Measurements from ENCODE around the gene ABHD11. TPM values are rescaled to one million over a fixed set of nuclear protein-coding genes. Genes with fewer than 3 reads are reported as not detected.

Gene ABHD11
- polyA plus RNA-seq, 4 donors, result 53.0 to 93.3 (median 62.5) TPM

GRCh38 chr7:73761854-73762658, 23.5 kb upstream of the ABHD11 start:
- no peak for FAIRE-seq
- WGBS, 3 donors, result 57 to 62% (median 60%) methylated on average over 8 of the region's 8 CpGs
- DNase-seq, result peak in 1 of 2 donors; percentile 57
- H3K36me3 ChIP-seq (ENCODE audit: control insufficient read depth in 3 of 3, insufficient read depth in 2 of 3, low read depth in 1 of 3, low read length in 3 of 3), result peaks cover 0 to 4% (median 0%) of the 10 kb centered on the region in 3 donors
- no peaks in the 10 kb centered on the region for H3K27me3 ChIP-seq (ENCODE audit: control insufficient read depth in 3 of 3, insufficient read depth in 3 of 3, low read length in 3 of 3)
- H3K4me1 ChIP-seq (ENCODE audit: control insufficient read depth in 3 of 3, insufficient read depth in 2 of 3, low read depth in 1 of 3, low read length in 2 of 3), result peaks cover 0 to 22% (median 2%) of the 10 kb centered on the region in 3 donors
- no peak overlapping the region for H3K27ac ChIP-seq (ENCODE audit: low read depth in 1 of 3, low read length in 2 of 3)
- H3K9me3 ChIP-seq (ENCODE audit: control insufficient read depth in 2 of 2, insufficient read depth in 1 of 2, low read depth in 1 of 2, low read length in 1 of 2), result no peaks in the 10 kb centered on the region
- no peak overlapping the region for H3K4me3 ChIP-seq (ENCODE audit: low read depth in 1 of 3, low read length in 3 of 3)

- Histone ChIP-seq H3K36me3 (ENCODE audit: control insufficient read depth in 3 of 3, insufficient read depth in 2 of 3, low read depth in 1 of 3, low read length in 3 of 3) (no peaks in the 10 kb centered on the region), H3K4me3 (ENCODE audit: low read depth in 1 of 3, low read length in 3 of 3) (no peak overlapping the region), H3K9me3 (ENCODE audit: control insufficient read depth in 2 of 2, insufficient read depth in 1 of 2, low read depth in 1 of 2, low read length in 1 of 2) (no peaks in the 10 kb centered on the region), H3K27ac (ENCODE audit: low read depth in 1 of 3, low read length in 2 of 3) (peak overlapping the region; percentile 72 to 75 (median 74)), H3K4me1 (ENCODE audit: control insufficient read depth in 3 of 3, insufficient read depth in 2 of 3, low read depth in 1 of 3, low read length in 2 of 3) (peaks cover 0 to 18% (median 2%) of the 10 kb centered on the region in 3 donors), H3K27me3 (ENCODE audit: control insufficient read depth in 3 of 3, insufficient read depth in 3 of 3, low read length in 3 of 3) (no peaks in the 10 kb centered on the region)
- DNase-seq, result peak; percentile 76 to 97
- no peak for FAIRE-seq
- 29 to 59% (median 30%) methylated on average over 7 of the region's 7 CpGs for WGBS, 3 donors
These were observed 20.1 kb upstream of the ABHD11 start for GRCh38 chr7:73758581-73759138.

- no peak overlapping the region for H3K4me3 ChIP-seq (ENCODE audit: low read depth in 1 of 3, low read length in 3 of 3)
- no peaks in the 10 kb centered on the region for H3K36me3 ChIP-seq (ENCODE audit: control insufficient read depth in 3 of 3, insufficient read depth in 2 of 3, low read depth in 1 of 3, low read length in 3 of 3)
- H3K27ac ChIP-seq (ENCODE audit: low read depth in 1 of 3, low read length in 2 of 3), result peak overlapping the region in 1 of 3 donors; percentile 36
- DNase-seq, result peak in 1 of 2 donors; percentile 49
- H3K4me1 ChIP-seq (ENCODE audit: control insufficient read depth in 3 of 3, insufficient read depth in 2 of 3, low read depth in 1 of 3, low read length in 2 of 3), result peaks cover 0 to 10% (median 0%) of the 10 kb centered on the region in 3 donors
- FAIRE-seq, result no peak
- H3K9me3 ChIP-seq (ENCODE audit: control insufficient read depth in 2 of 2, insufficient read depth in 1 of 2, low read depth in 1 of 2, low read length in 1 of 2), result no peaks in the 10 kb centered on the region
- H3K27me3 ChIP-seq (ENCODE audit: control insufficient read depth in 3 of 3, insufficient read depth in 3 of 3, low read length in 3 of 3), result no peaks in the 10 kb centered on the region
- 72 to 91% (median 75%) methylated on average over 16 of the region's 16 CpGs for WGBS, 3 donors
These were observed 11.6 kb upstream of the ABHD11 start for GRCh38 chr7:73749931-73750776.

GRCh38 chr7:73746378-73746777, 7.8 kb upstream of the ABHD11 start:
- no peak overlapping the region for H3K4me3 ChIP-seq (ENCODE audit: low read depth in 1 of 3, low read length in 3 of 3)
- no peak for FAIRE-seq
- DNase-seq, result no peak
- H3K9me3 ChIP-seq (ENCODE audit: control insufficient read depth in 2 of 2, insufficient read depth in 1 of 2, low read depth in 1 of 2, low read length in 1 of 2), result no peaks in the 10 kb centered on the region
- no peaks in the 10 kb centered on the region for H3K36me3 ChIP-seq (ENCODE audit: control insufficient read depth in 3 of 3, insufficient read depth in 2 of 3, low read depth in 1 of 3, low read length in 3 of 3)
- H3K27ac ChIP-seq (ENCODE audit: low read depth in 1 of 3, low read length in 2 of 3), result no peak overlapping the region
- H3K27me3 ChIP-seq (ENCODE audit: control insufficient read depth in 3 of 3, insufficient read depth in 3 of 3, low read length in 3 of 3), result no peaks in the 10 kb centered on the region
- 31 to 53% (median 39%) methylated on average over 4 of the region's 4 CpGs for WGBS, 3 donors
- H3K4me1 ChIP-seq (ENCODE audit: control insufficient read depth in 3 of 3, insufficient read depth in 2 of 3, low read depth in 1 of 3, low read length in 2 of 3), result peaks cover 0 to 38% (median 2%) of the 10 kb centered on the region in 3 donors

- Histone ChIP-seq H3K27me3 (ENCODE audit: control insufficient read depth in 3 of 3, insufficient read depth in 3 of 3, low read length in 3 of 3) (no peaks in the 10 kb centered on the region), H3K36me3 (ENCODE audit: control insufficient read depth in 3 of 3, insufficient read depth in 2 of 3, low read depth in 1 of 3, low read length in 3 of 3) (no peaks in the 10 kb centered on the region), H3K4me1 (ENCODE audit: control insufficient read depth in 3 of 3, insufficient read depth in 2 of 3, low read depth in 1 of 3, low read length in 2 of 3) (peaks cover 0 to 39% (median 2%) of the 10 kb centered on the region in 3 donors), H3K27ac (ENCODE audit: low read depth in 1 of 3, low read length in 2 of 3) (peak overlapping the region; percentile 90 to 99 (median 91)), H3K9me3 (ENCODE audit: control insufficient read depth in 2 of 2, insufficient read depth in 1 of 2, low read depth in 1 of 2, low read length in 1 of 2) (no peaks in the 10 kb centered on the region), H3K4me3 (ENCODE audit: low read depth in 1 of 3, low read length in 3 of 3) (peak overlapping the region in 2 of 3 donors; percentile 18)
- 3 to 33% (median 22%) methylated on average over 34 to 35 of the region's 35 CpGs for WGBS, 3 donors
- FAIRE-seq (no peak), DNase-seq (peak; percentile 99)
These were observed 4.4 kb upstream of the ABHD11 start for GRCh38 chr7:73742753-73743641.

- H3K4me3 ChIP-seq (ENCODE audit: low read depth in 1 of 3, low read length in 3 of 3), result peak overlapping the region in 2 of 3 donors; percentile 18
- DNase-seq, result peak in 1 of 2 donors; percentile 83
- 33 to 49% (median 33%) methylated on average over 7 of the region's 7 CpGs for WGBS, 3 donors
- no peak for FAIRE-seq
- no peaks in the 10 kb centered on the region for H3K9me3 ChIP-seq (ENCODE audit: control insufficient read depth in 2 of 2, insufficient read depth in 1 of 2, low read depth in 1 of 2, low read length in 1 of 2)
- peaks cover 0 to 46% (median 4%) of the 10 kb centered on the region in 3 donors for H3K4me1 ChIP-seq (ENCODE audit: control insufficient read depth in 3 of 3, insufficient read depth in 2 of 3, low read depth in 1 of 3, low read length in 2 of 3)
- peaks cover 0 to 6% (median under 1%) of the 10 kb centered on the region in 3 donors for H3K36me3 ChIP-seq (ENCODE audit: control insufficient read depth in 3 of 3, insufficient read depth in 2 of 3, low read depth in 1 of 3, low read length in 3 of 3)
- H3K27me3 ChIP-seq (ENCODE audit: control insufficient read depth in 3 of 3, insufficient read depth in 3 of 3, low read length in 3 of 3), result no peaks in the 10 kb centered on the region
- H3K27ac ChIP-seq (ENCODE audit: low read depth in 1 of 3, low read length in 2 of 3), result peak overlapping the region; percentile 90 to 99 (median 91)
These were observed 3.7 kb upstream of the ABHD11 start for GRCh38 chr7:73742338-73742752.

- DNase-seq (peak in 1 of 2 donors; percentile 47), FAIRE-seq (no peak)
- peaks cover 0 to 52% (median 4%) of the 10 kb centered on the region in 3 donors for H3K4me1 ChIP-seq (ENCODE audit: control insufficient read depth in 3 of 3, insufficient read depth in 2 of 3, low read depth in 1 of 3, low read length in 2 of 3)
- WGBS, 3 donors, result 71 to 83% (median 75%) methylated on average over 5 of the region's 5 CpGs
- H3K27me3 ChIP-seq (ENCODE audit: control insufficient read depth in 3 of 3, insufficient read depth in 3 of 3, low read length in 3 of 3), result no peaks in the 10 kb centered on the region
- H3K36me3 ChIP-seq (ENCODE audit: control insufficient read depth in 3 of 3, insufficient read depth in 2 of 3, low read depth in 1 of 3, low read length in 3 of 3), result peaks cover 0 to 14% (median 4%) of the 10 kb centered on the region in 3 donors
- H3K27ac ChIP-seq (ENCODE audit: low read depth in 1 of 3, low read length in 2 of 3), result peak overlapping the region; percentile 67 to 99 (median 90)
- no peak overlapping the region for H3K4me3 ChIP-seq (ENCODE audit: low read depth in 1 of 3, low read length in 3 of 3)
- no peaks in the 10 kb centered on the region for H3K9me3 ChIP-seq (ENCODE audit: control insufficient read depth in 2 of 2, insufficient read depth in 1 of 2, low read depth in 1 of 2, low read length in 1 of 2)
These were observed 3.0 kb upstream of the ABHD11 start for GRCh38 chr7:73741600-73741999.

All from small intestine (tissue), 7 donors.